ENCODE data around the gene ZNF775.

DNA sequence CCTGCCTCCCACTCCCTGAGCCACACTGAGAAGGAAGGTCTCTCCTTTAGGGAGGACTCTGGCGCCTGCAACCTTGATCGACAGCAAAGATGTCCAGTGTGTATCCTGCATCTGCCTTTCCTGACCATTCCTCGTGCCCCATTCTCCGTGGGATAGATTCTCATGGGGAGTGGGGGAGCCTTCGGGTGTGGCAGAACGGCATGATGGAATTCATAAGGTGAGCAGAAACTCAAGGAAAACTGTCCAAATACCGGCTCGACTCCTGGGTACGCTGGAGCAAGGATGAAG is 37.1 kb upstream of the ZNF775 start:
- TF ChIP-seq YY1 (IDR thresholded peaks at IDR 0.05; ENCODE audit: low read depth), result no peak
- no peak for TF ChIP-seq EP300 (IDR thresholded peaks at IDR 0.05; ENCODE audit: borderline replicate concordance)
- no peak for TF ChIP-seq RAD21 (IDR thresholded peaks at IDR 0.05; ENCODE audit: low read depth)
- TF ChIP-seq TAF1 (IDR thresholded peaks at IDR 0.05; ENCODE audit: low read depth), result no peak
- TF ChIP-seq CEBPB (IDR thresholded peaks at IDR 0.05), result no peak
- TF ChIP-seq, protein P1, sequence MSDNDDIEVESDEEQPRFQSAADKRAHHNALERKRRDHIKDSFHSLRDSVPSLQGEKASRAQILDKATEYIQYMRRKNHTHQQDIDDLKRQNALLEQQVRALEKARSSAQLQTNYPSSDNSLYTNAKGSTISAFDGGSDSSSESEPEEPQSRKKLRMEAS (IDR thresholded peaks at IDR 0.05), result no peak
- TF ChIP-seq, protein P2, sequence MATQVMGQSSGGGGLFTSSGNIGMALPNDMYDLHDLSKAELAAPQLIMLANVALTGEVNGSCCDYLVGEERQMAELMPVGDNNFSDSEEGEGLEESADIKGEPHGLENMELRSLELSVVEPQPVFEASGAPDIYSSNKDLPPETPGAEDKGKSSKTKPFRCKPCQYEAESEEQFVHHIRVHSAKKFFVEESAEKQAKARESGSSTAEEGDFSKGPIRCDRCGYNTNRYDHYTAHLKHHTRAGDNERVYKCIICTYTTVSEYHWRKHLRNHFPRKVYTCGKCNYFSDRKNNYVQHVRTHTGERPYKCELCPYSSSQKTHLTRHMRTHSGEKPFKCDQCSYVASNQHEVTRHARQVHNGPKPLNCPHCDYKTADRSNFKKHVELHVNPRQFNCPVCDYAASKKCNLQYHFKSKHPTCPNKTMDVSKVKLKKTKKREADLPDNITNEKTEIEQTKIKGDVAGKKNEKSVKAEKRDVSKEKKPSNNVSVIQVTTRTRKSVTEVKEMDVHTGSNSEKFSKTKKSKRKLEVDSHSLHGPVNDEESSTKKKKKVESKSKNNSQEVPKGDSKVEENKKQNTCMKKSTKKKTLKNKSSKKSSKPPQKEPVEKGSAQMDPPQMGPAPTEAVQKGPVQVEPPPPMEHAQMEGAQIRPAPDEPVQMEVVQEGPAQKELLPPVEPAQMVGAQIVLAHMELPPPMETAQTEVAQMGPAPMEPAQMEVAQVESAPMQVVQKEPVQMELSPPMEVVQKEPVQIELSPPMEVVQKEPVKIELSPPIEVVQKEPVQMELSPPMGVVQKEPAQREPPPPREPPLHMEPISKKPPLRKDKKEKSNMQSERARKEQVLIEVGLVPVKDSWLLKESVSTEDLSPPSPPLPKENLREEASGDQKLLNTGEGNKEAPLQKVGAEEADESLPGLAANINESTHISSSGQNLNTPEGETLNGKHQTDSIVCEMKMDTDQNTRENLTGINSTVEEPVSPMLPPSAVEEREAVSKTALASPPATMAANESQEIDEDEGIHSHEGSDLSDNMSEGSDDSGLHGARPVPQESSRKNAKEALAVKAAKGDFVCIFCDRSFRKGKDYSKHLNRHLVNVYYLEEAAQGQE (IDR thresholded peaks at IDR 0.05; ENCODE audit: low read depth), result no peak
- TF ChIP-seq TCF12 (IDR thresholded peaks at IDR 0.05; ENCODE audit: low read depth), result no peak
- no peak for TF ChIP-seq FOXM1 (IDR thresholded peaks at IDR 0.05; ENCODE audit: borderline replicate concordance, low read depth)
- TF ChIP-seq, protein P3, sequence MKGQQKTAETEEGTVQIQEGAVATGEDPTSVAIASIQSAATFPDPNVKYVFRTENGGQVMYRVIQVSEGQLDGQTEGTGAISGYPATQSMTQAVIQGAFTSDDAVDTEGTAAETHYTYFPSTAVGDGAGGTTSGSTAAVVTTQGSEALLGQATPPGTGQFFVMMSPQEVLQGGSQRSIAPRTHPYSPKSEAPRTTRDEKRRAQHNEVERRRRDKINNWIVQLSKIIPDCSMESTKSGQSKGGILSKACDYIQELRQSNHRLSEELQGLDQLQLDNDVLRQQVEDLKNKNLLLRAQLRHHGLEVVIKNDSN (IDR thresholded peaks at IDR 0.05), result no peak
- no peak for TF ChIP-seq TEAD4 (IDR thresholded peaks at IDR 0.05)
- no peak for TF ChIP-seq NFIC (IDR thresholded peaks at IDR 0.05)

Data from Ishikawa (cell line).